AG10803 (cell line): ENCODE results near the gene KLHL29.
"Not testable (repeated sequence)": the region's sequence is repeated elsewhere in the genome, so short reads cannot be mapped to it uniquely, and the experiment has no call there.

Experiments used
- DNase-seq: peaks from one replicate; pipeline ENCODE4 v3.0.0; 2010; ENCODE audit warnings: low read depth
- H3K4me3 ChIP-seq: 2 replicates; pipeline ENCODE4 v1.5.1; 2011; ENCODE audit warnings: mild to moderate bottlenecking, low read length, control low read depth
- TF ChIP-seq, protein P1 (sequence below): conservative IDR thresholded peaks from 2 replicates; pipeline ENCODE4 v1.5.1; 2011; ENCODE audit warnings: mild to moderate bottlenecking, low read length, control low read depth, inconsistent platforms

Gene KLHL29

GRCh38 chr2:23384551-23385343 is at the start of gene KLHL29:
Gene KLHL29, plus strand, starts transcription at chr2:23385179. Its CDS starts 177,018 bp downstream, at chr2:23562197.
- peak; percentile 69 for DNase-seq
- TF ChIP-seq, protein P1, sequence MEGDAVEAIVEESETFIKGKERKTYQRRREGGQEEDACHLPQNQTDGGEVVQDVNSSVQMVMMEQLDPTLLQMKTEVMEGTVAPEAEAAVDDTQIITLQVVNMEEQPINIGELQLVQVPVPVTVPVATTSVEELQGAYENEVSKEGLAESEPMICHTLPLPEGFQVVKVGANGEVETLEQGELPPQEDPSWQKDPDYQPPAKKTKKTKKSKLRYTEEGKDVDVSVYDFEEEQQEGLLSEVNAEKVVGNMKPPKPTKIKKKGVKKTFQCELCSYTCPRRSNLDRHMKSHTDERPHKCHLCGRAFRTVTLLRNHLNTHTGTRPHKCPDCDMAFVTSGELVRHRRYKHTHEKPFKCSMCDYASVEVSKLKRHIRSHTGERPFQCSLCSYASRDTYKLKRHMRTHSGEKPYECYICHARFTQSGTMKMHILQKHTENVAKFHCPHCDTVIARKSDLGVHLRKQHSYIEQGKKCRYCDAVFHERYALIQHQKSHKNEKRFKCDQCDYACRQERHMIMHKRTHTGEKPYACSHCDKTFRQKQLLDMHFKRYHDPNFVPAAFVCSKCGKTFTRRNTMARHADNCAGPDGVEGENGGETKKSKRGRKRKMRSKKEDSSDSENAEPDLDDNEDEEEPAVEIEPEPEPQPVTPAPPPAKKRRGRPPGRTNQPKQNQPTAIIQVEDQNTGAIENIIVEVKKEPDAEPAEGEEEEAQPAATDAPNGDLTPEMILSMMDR = no peak
- peak within 1 kb of the TSS; percentile 77 for H3K4me3 ChIP-seq

DNA sequence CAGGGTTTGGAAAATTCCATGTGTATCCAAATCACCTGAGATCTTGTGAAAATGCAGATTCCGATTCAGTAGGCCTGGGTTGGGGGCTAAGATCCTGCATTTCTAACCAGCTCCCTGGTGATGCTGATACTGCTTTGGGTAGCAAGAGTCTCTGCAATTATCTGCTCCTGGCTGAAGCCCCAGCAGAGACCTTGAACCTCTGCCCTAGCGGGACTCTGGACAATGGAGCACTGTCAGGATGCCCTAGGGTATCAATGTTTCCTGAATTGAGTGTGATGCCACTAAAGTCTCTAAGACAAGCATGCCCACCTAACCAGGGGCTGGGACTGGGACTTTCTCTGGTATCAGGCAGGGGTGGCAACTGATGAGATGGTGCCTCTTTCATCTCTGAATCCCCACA is 49.4 kb upstream of the KLHL29 start:
- no peak for DNase-seq
- H3K4me3 ChIP-seq = no peak overlapping the region
- TF ChIP-seq, protein P1 = no peak

GRCh38 chr2:23342075-23342474 is 42.9 kb upstream of the KLHL29 start:
- DNase-seq = no peak
- TF ChIP-seq, protein P1 = no peak
- H3K4me3 ChIP-seq = no peak overlapping the region

DNA sequence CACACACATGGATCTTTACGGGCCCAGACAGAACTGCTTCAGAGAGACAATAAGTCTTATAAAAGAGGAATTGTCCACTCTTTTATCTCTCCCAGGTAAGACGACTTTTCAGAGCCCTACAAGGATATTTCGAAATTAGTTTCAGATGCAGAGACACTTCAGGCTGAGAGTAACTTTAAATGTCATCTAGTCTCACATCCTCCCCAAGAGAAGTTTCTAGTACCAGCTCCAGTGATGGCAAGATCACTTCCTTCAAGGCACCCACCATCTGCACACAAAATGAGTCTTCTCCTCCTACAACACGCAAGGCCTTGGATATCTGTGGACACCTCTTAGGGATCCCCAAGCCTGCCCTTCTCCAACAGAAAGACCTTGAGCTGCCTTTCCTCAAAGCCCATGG is 39.0 kb upstream of the KLHL29 start:
- H3K4me3 ChIP-seq = no peak overlapping the region
- DNase-seq = no peak
- TF ChIP-seq, protein P1 = no peak

GRCh38 chr2:23346781-23347180 is 38.2 kb upstream of the KLHL29 start:
- TF ChIP-seq, protein P1 = no peak
- no peak overlapping the region for H3K4me3 ChIP-seq
- DNase-seq = no peak

DNA sequence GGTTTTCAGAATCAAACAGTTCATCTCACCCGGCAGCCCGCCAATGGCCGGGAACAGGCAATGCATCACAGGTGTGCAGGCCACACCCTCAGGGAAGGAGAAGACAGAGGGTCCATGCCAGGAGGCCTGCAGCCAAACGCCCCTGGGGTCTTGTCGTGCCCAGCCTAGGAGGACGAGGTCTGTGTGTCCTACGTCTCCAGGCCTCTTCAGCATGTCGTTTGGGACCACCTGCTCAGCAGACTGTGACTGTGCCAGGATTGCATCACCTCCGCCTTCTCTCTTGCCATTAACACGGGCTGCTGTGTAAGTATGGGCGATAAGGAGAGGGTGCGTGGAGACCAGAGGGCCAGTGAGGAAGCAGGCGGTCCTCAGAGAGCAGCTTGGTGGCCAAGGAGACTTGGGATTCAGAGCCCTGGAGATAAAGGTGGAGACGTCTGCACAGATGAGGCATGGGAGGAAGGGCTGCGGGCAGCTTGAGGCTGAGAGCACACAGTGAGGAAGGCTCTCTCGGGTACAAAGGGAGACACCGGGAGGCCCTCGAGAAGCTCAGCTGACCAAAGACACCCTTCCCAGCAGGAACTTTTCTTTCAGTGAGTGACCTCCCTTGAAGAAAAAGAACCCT is 37.4 kb upstream of the KLHL29 start:
- no peak overlapping the region for H3K4me3 ChIP-seq
- DNase-seq = no peak
- TF ChIP-seq, protein P1 = no peak

GRCh38 chr2:23348093-23348481 is 36.9 kb upstream of the KLHL29 start:
- not testable (repeated sequence) for DNase-seq, H3K4me3 ChIP-seq
